T-cell (primary cell): ENCODE results near the gene INTS1. TPM values are rescaled to one million over a fixed set of nuclear protein-coding genes. Genes with fewer than 3 reads are reported as not detected.

Experiments
- ATAC-seq, 4 experiments: fragments of 200-7000 bp in 3 of 4; fragments of 150-1000 bp in 1 of 4; cut with Tn5 transposase; replicated peaks in 1 of 4; 1 replicate in 3 of 4; 2 replicates in 1 of 4; pipeline ENCODE4 v1.10.0; 2021; ENCODE audit warnings: moderate library complexity in 3 of 4, mild to moderate bottlenecking in 2 of 4, moderate number of reproducible peaks in 1 of 4
- CTCF ChIA-PET, 2 donors: fragments of 300-600 bp; sonication (Branson Sonifier 250); formaldehyde crosslinking; loops; one replicate each; lab custom pipeline; 2022; ENCODE audit warnings: antibody characterized with exemption in 2 of 2; lab: Charles Lee
- POLR2A ChIA-PET, 2 donors: fragments of 300-600 bp; sonication (Branson Sonifier 250); formaldehyde crosslinking; loops; one replicate each; lab custom pipeline; 2022; ENCODE audit warnings: antibody characterized with exemption in 2 of 2; lab: Charles Lee
- DNase-seq, 35 experiments: peaks; one replicate each; pipeline versions ENCODE4 v3.0.0 to v3.0.0-alpha.2; 2013 to 2023
- H3K27ac ChIP-seq: one replicate; pipeline ENCODE4 v1.5.1; 2013; ENCODE audit warnings: low read length
- H3K27me3 ChIP-seq, 2 experiments: replicated peaks in 1 of 2; 1 replicate in 1 of 2; 2 replicates in 1 of 2; pipeline versions ENCODE4 v1.6.1 to v1.7.0; 2013; ENCODE audit warnings: low read length in 1 of 2, mixed read lengths in 1 of 2; ENCODE audit not compliant: control insufficient read depth in 2 of 2, insufficient read depth in 2 of 2; ENCODE audit errors: extremely low read depth in 1 of 2
- H3K36me3 ChIP-seq, 2 donors: 1 replicate in 1 of 2; 2 replicates in 1 of 2; pipeline versions ENCODE4 v1.6.1 to v1.7.0; 2013; ENCODE audit warnings: low read length in 1 of 2; ENCODE audit not compliant: control insufficient read depth in 2 of 2, insufficient read depth in 1 of 2; ENCODE audit errors: extremely low read depth in 1 of 2
- H3K4me1 ChIP-seq, 2 experiments: 1 replicate in 1 of 2; 2 replicates in 1 of 2; pipeline versions ENCODE4 v1.6.1 to v1.7.0; 2013; ENCODE audit warnings: low read length in 2 of 2, mixed read lengths in 1 of 2; ENCODE audit not compliant: insufficient read depth in 2 of 2, control insufficient read depth in 1 of 2; ENCODE audit errors: extremely low read depth in 1 of 2
- H3K4me3 ChIP-seq, 2 donors: 1 replicate in 1 of 2; 2 replicates in 1 of 2; pipeline versions ENCODE4 v1.5.1 to v1.7.0; 2013; ENCODE audit warnings: mild to moderate bottlenecking in 2 of 2, low read length in 1 of 2, moderate library complexity in 1 of 2; ENCODE audit not compliant: control insufficient read depth in 1 of 2; ENCODE audit errors: extremely low read depth in 1 of 2
- H3K9me3 ChIP-seq: 2 replicates; pipeline ENCODE4 v1.7.0; 2013
- H3K27ac Mint-ChIP-seq, 2 donors: one replicate each; pipeline ENCODE4 v1.8.0; 2020 to 2021; ENCODE audit warnings: mild to moderate bottlenecking in 2 of 2, mixed read lengths in 2 of 2
- H3K27me3 Mint-ChIP-seq, 2 donors: one replicate each; pipeline ENCODE4 v1.8.0; 2021 to 2022; ENCODE audit warnings: mixed read lengths in 2 of 2
- H3K36me3 Mint-ChIP-seq: one replicate; pipeline ENCODE4 v1.8.0; 2021; ENCODE audit warnings: mixed read lengths
- H3K4me1 Mint-ChIP-seq, 3 donors: one replicate each; pipeline ENCODE4 v1.8.0; 2020 to 2022; ENCODE audit warnings: mixed read lengths in 3 of 3, mild to moderate bottlenecking in 1 of 3
- H3K4me3 Mint-ChIP-seq, 3 donors: one replicate each; pipeline ENCODE4 v1.8.0; 2020 to 2022; ENCODE audit warnings: mild to moderate bottlenecking in 3 of 3, mixed read lengths in 3 of 3, moderate library complexity in 3 of 3
- H3K9me3 Mint-ChIP-seq, 3 donors: one replicate each; pipeline ENCODE4 v1.8.0; 2020 to 2022; ENCODE audit warnings: mixed read lengths in 3 of 3
- WGBS: methylation state at CpG from one replicate; pipeline ENCODE4 v1.1.5; 2013; ENCODE audit warnings: missing lambda C conversion rate; ENCODE audit not compliant: insufficient coverage; 5-methylcytosine and 5-hydroxymethylcytosine counted together
- total RNA-seq, 35 experiments: library from RNA in 6 of 35; stranded (reverse) in 6 of 35; fragments of 120-200 nt in 1 of 35; gene quantifications; one replicate each; pipeline versions ENCODE4 v1.2.1 to v1.2.4 and lab custom pipeline; 2013 to 2026

INTS1 gene
- total RNA-seq, 5 donors from 2014 or later (not counting 1 experiment from before 2014, with no cell fraction given): 102 to 147 (median 131) TPM

DNA sequence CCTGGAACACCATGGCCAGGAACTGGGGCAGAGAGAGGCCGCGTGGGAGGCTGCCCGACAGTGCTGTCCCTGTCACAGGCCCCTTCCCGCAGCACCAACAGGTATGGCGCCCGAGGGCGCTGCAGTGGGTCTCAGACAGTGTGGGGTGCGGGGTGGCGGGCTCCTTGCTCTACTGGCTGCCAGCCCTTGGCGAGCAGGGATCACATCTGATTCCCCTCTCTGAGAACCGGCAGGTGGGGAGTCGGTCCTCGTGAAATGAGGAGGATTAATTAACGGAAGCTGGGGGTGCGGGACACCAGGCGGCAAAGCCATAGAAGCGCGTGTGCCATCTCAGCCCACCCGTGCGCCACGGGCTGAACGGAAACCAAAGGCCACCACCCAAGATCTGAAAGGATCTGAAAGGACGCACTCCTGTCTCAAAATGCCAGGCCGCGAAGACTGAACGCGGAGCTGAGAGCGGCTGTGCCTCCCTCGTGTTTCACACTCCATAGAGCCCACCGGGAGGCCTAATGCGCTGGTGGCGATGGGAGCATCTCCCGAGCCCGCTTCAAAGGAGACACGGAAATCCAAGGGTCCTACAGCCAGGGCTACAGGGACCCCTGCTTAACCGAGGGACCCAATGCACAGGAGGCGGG is 6.8 kb downstream of the INTS1 start:
- ATAC-seq (no peak), DNase-seq (no peak)
- H3K4me3 Mint-ChIP-seq: no peak overlapping the region
- CTCF ChIA-PET: no interaction called here
- no peaks in the 10 kb centered on the region for H3K9me3 Mint-ChIP-seq
- POLR2A ChIA-PET: no interaction called here
- Histone ChIP-seq H3K4me3 (no peak overlapping the region), H3K27ac (no peak overlapping the region), H3K4me1 (peaks cover 0 to 11% of the 10 kb centered on the region in 2 experiments), H3K36me3 (peaks cover 36 to 72% of the 10 kb centered on the region in 2 donors), H3K27me3 (no peaks in the 10 kb centered on the region), H3K9me3 (no peaks in the 10 kb centered on the region)
- 97% methylated on average over 33 of the region's 37 CpGs for WGBS
- no peaks in the 10 kb centered on the region for H3K27me3 Mint-ChIP-seq
- peaks cover 32% of the 10 kb centered on the region for H3K36me3 Mint-ChIP-seq
- H3K27ac Mint-ChIP-seq: no peak overlapping the region
- H3K4me1 Mint-ChIP-seq: peaks cover 8 to 17% (median 16%) of the 10 kb centered on the region in 3 donors

GRCh38 chr7:1496531-1497292 is 7.5 kb downstream of the INTS1 start:
- no peaks in the 10 kb centered on the region for H3K27me3 Mint-ChIP-seq
- 96% methylated on average over 32 of the region's 33 CpGs for WGBS
- no peak for ATAC-seq

DNA sequence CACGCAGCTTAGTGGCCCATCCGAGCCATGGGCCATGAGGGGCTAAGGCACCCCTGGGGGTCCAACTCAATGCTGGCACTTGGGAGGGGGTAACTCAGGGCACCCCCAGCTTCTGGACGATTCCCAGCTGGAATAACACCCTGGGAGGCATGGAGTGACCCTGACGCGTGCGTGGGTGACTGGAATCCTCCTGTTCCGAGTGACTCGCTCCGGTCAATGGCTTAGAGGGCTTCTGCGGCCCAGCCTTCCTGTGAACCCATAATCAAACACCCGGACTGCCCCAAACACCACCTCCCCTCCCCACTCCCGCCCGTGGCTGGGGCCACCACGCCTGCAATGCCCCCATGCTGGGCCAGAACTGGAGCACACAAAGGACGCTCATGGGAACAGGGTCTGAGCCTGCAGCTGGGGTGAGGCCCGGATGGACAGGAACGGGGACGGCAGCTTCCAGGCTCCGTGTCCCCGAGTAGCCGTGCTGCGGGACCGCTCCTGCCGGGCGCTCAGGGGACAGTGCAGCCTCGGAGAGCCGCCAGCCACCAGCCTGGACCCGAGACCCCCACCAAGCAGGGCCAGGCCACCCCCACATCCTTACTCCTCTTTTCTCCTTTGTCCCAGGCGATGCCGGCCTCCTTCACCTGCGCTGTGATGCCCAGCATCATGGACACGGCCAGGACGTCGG is 8.5 kb downstream of the INTS1 start:
- H3K9me3 ChIP-seq: no peaks in the 10 kb centered on the region
- ChIA-PET CTCF (no interaction called here), POLR2A (no interaction called here)
- Mint-ChIP-seq H3K36me3 (peaks cover 34% of the 10 kb centered on the region), H3K4me3 (no peak overlapping the region), H3K27me3 (no peaks in the 10 kb centered on the region), H3K27ac (no peak overlapping the region), H3K4me1 (peaks cover 0 to 3% (median 2%) of the 10 kb centered on the region in 3 donors), H3K9me3 (no peaks in the 10 kb centered on the region)
- H3K4me3 ChIP-seq: no peak overlapping the region
- no peak for DNase-seq
- no peak overlapping the region for H3K27ac ChIP-seq
- H3K36me3 ChIP-seq: peaks cover 33 to 74% of the 10 kb centered on the region in 2 donors
- no peak for ATAC-seq
- WGBS: 98% methylated on average over 24 of the region's 34 CpGs
- no peaks in the 10 kb centered on the region for H3K27me3 ChIP-seq
- no peaks in the 10 kb centered on the region for H3K4me1 ChIP-seq

More at GRCh38 chr7:1496531-1497292, 7.5 kb downstream of the INTS1 start:
- H3K4me3 Mint-ChIP-seq: no peak overlapping the region
- POLR2A ChIA-PET: no interaction called here
- H3K4me1 Mint-ChIP-seq: peaks cover under 1 to 10% (median 9%) of the 10 kb centered on the region in 3 donors
- peaks cover 30 to 73% of the 10 kb centered on the region in 2 donors for H3K36me3 ChIP-seq
- H3K9me3 ChIP-seq: no peaks in the 10 kb centered on the region
- DNase-seq: no peak
- H3K36me3 Mint-ChIP-seq: peaks cover 33% of the 10 kb centered on the region
- H3K27me3 ChIP-seq: no peaks in the 10 kb centered on the region
- no peak overlapping the region for H3K4me3 ChIP-seq
- no peak overlapping the region for H3K27ac Mint-ChIP-seq
- CTCF ChIA-PET: no interaction called here
- H3K4me1 ChIP-seq: peaks cover 0 to 4% of the 10 kb centered on the region in 2 experiments
- no peaks in the 10 kb centered on the region for H3K9me3 Mint-ChIP-seq
- H3K27ac ChIP-seq: no peak overlapping the region

GRCh38 chr7:1494866-1495563 is 9.2 kb downstream of the INTS1 start:
- Histone ChIP-seq H3K9me3 (no peaks in the 10 kb centered on the region), H3K27ac (no peak overlapping the region), H3K27me3 (no peaks in the 10 kb centered on the region), H3K4me3 (no peak overlapping the region), H3K4me1 (no peaks in the 10 kb centered on the region), H3K36me3 (peaks cover 26 to 74% of the 10 kb centered on the region in 2 donors)
- Mint-ChIP-seq H3K4me1 (no peaks in the 10 kb centered on the region), H3K27me3 (no peaks in the 10 kb centered on the region), H3K36me3 (peaks cover 32% of the 10 kb centered on the region), H3K9me3 (no peaks in the 10 kb centered on the region), H3K4me3 (no peak overlapping the region), H3K27ac (no peak overlapping the region)
- WGBS: 95% methylated on average over 18 of the region's 27 CpGs
- CTCF ChIA-PET: no interaction called here
- no peak for DNase-seq
- POLR2A ChIA-PET: no interaction called here
- no peak for ATAC-seq

- H3K36me3 ChIP-seq: peaks cover 25 to 74% of the 10 kb centered on the region in 2 donors
- H3K9me3 ChIP-seq: no peaks in the 10 kb centered on the region
- H3K27ac Mint-ChIP-seq: no peak overlapping the region
- POLR2A ChIA-PET: no interaction called here
- H3K9me3 Mint-ChIP-seq: no peaks in the 10 kb centered on the region
- H3K36me3 Mint-ChIP-seq: peaks cover 36% of the 10 kb centered on the region
- no peak overlapping the region for H3K4me3 ChIP-seq
- no peaks in the 10 kb centered on the region for H3K4me1 Mint-ChIP-seq
- no peaks in the 10 kb centered on the region for H3K27me3 Mint-ChIP-seq
- H3K27ac ChIP-seq: no peak overlapping the region
- H3K27me3 ChIP-seq: no peaks in the 10 kb centered on the region
- H3K4me3 Mint-ChIP-seq: no peak overlapping the region
- CTCF ChIA-PET: no interaction called here
- H3K4me1 ChIP-seq: no peaks in the 10 kb centered on the region
- ATAC-seq (no peak), DNase-seq (no peak)
- WGBS: 96% methylated on average over 25 of the region's 25 CpGs
Observed at GRCh38 chr7:1494447-1494846, 9.7 kb downstream of the INTS1 start.

GRCh38 chr7:1493571-1493970 is 10.6 kb downstream of the INTS1 start:
- Mint-ChIP-seq H3K27me3 (no peaks in the 10 kb centered on the region), H3K9me3 (no peaks in the 10 kb centered on the region), H3K36me3 (peaks cover 39% of the 10 kb centered on the region), H3K4me1 (no peaks in the 10 kb centered on the region), H3K4me3 (no peak overlapping the region), H3K27ac (no peak overlapping the region)
- CTCF ChIA-PET: no interaction called here
- no peak overlapping the region for H3K27ac ChIP-seq
- 98% methylated on average over 23 of the region's 26 CpGs for WGBS
- H3K9me3 ChIP-seq: no peaks in the 10 kb centered on the region
- POLR2A ChIA-PET: no interaction called here
- ATAC-seq: no peak
- DNase-seq: no peak
- no peak overlapping the region for H3K4me3 ChIP-seq
- no peaks in the 10 kb centered on the region for H3K4me1 ChIP-seq
- H3K36me3 ChIP-seq: peaks cover 32 to 78% of the 10 kb centered on the region in 2 donors
- no peaks in the 10 kb centered on the region for H3K27me3 ChIP-seq
